ENCODE data around the gene XRCC3. TPM values are rescaled to one million over a fixed set of nuclear protein-coding genes. Genes with fewer than 3 reads are reported as not detected.

Gene XRCC3
- total and polyA plus RNA-seq, 9 donors = 6.9 to 14.2 (median 10.6) TPM

GRCh38 chr14:103738701-103739451 is 23.6 kb upstream of the XRCC3 start:
- Histone ChIP-seq H3K27ac (ENCODE audit: low read length) (no peak overlapping the region), H3K36me3 (ENCODE audit: control insufficient read depth, insufficient read depth, low read length) (peaks cover 32% of the 10 kb centered on the region), H3K9me3 (replicated peaks; ENCODE audit: control insufficient read depth, low read depth, low read length) (no peaks in the 10 kb centered on the region), H3K27me3 (ENCODE audit: control insufficient read depth, insufficient read depth, low read length) (no peaks in the 10 kb centered on the region), H3K4me3 (ENCODE audit: low read length) (no peak overlapping the region), H3K4me1 (ENCODE audit: control insufficient read depth, insufficient read depth, low read length) (peaks cover 26% of the 10 kb centered on the region)
- WGBS (ENCODE audit: insufficient coverage) = 86% methylated on average over 33 of the region's 34 CpGs
- DNase-seq = no peak

GRCh38 chr14:103738166-103738565 is 22.9 kb upstream of the XRCC3 start:
- Histone ChIP-seq H3K4me3 (ENCODE audit: low read length) (no peak overlapping the region), H3K4me1 (ENCODE audit: control insufficient read depth, insufficient read depth, low read length) (peaks cover 26% of the 10 kb centered on the region), H3K27me3 (ENCODE audit: control insufficient read depth, insufficient read depth, low read length) (no peaks in the 10 kb centered on the region), H3K36me3 (ENCODE audit: control insufficient read depth, insufficient read depth, low read length) (peaks cover 39% of the 10 kb centered on the region), H3K27ac (ENCODE audit: low read length) (no peak overlapping the region), H3K9me3 (replicated peaks; ENCODE audit: control insufficient read depth, low read depth, low read length) (no peaks in the 10 kb centered on the region)
- no peak for DNase-seq
- 72% methylated on average over 8 of the region's 10 CpGs for WGBS (ENCODE audit: insufficient coverage)

- no peaks in the 10 kb centered on the region for H3K27me3 ChIP-seq (ENCODE audit: control insufficient read depth, insufficient read depth, low read length)
- H3K36me3 ChIP-seq (ENCODE audit: control insufficient read depth, insufficient read depth, low read length) = peaks cover 45% of the 10 kb centered on the region
- H3K4me3 ChIP-seq (ENCODE audit: low read length) = no peak overlapping the region
- H3K9me3 ChIP-seq (replicated peaks; ENCODE audit: control insufficient read depth, low read depth, low read length) = no peaks in the 10 kb centered on the region
- H3K27ac ChIP-seq (ENCODE audit: low read length) = no peak overlapping the region
- no peak for DNase-seq
- 91% methylated on average over 16 of the region's 16 CpGs for WGBS (ENCODE audit: insufficient coverage)
- peaks cover 26% of the 10 kb centered on the region for H3K4me1 ChIP-seq (ENCODE audit: control insufficient read depth, insufficient read depth, low read length)
Measured at GRCh38 chr14:103737432-103738045, 22.3 kb upstream of the XRCC3 start.

GRCh38 chr14:103736546-103737431 is 21.5 kb upstream of the XRCC3 start:
- Histone ChIP-seq H3K36me3 (ENCODE audit: control insufficient read depth, insufficient read depth, low read length) (peaks cover 49% of the 10 kb centered on the region), H3K27ac (ENCODE audit: low read length) (no peak overlapping the region)

GRCh38 chr14:103735815-103736545 is 20.7 kb upstream of the XRCC3 start:
- 74% methylated on average over 18 of the region's 22 CpGs for WGBS (ENCODE audit: insufficient coverage)
- Histone ChIP-seq H3K9me3 (replicated peaks; ENCODE audit: control insufficient read depth, low read depth, low read length) (no peaks in the 10 kb centered on the region), H3K4me3 (ENCODE audit: low read length) (no peak overlapping the region), H3K36me3 (ENCODE audit: control insufficient read depth, insufficient read depth, low read length) (peaks cover 52% of the 10 kb centered on the region), H3K27ac (ENCODE audit: low read length) (no peak overlapping the region), H3K27me3 (ENCODE audit: control insufficient read depth, insufficient read depth, low read length) (no peaks in the 10 kb centered on the region), H3K4me1 (ENCODE audit: control insufficient read depth, insufficient read depth, low read length) (peaks cover 23% of the 10 kb centered on the region)
- DNase-seq = no peak

More at GRCh38 chr14:103736546-103737431, 21.5 kb upstream of the XRCC3 start:
- 85% methylated on average over 5 of the region's 10 CpGs for WGBS (ENCODE audit: insufficient coverage)
- DNase-seq = peak; percentile 0
- Histone ChIP-seq H3K4me3 (ENCODE audit: low read length) (no peak overlapping the region), H3K4me1 (ENCODE audit: control insufficient read depth, insufficient read depth, low read length) (peaks cover 26% of the 10 kb centered on the region), H3K9me3 (replicated peaks; ENCODE audit: control insufficient read depth, low read depth, low read length) (no peaks in the 10 kb centered on the region), H3K27me3 (ENCODE audit: control insufficient read depth, insufficient read depth, low read length) (no peaks in the 10 kb centered on the region)

- peaks cover 50% of the 10 kb centered on the region for H3K36me3 ChIP-seq (ENCODE audit: control insufficient read depth, insufficient read depth, low read length)
- no peak overlapping the region for H3K4me3 ChIP-seq (ENCODE audit: low read length)
- no peaks in the 10 kb centered on the region for H3K9me3 ChIP-seq (replicated peaks; ENCODE audit: control insufficient read depth, low read depth, low read length)
- peaks cover 23% of the 10 kb centered on the region for H3K4me1 ChIP-seq (ENCODE audit: control insufficient read depth, insufficient read depth, low read length)
- no peak for DNase-seq
- 62% methylated on average over 6 of the region's 7 CpGs for WGBS (ENCODE audit: insufficient coverage)
- H3K27me3 ChIP-seq (ENCODE audit: control insufficient read depth, insufficient read depth, low read length) = no peaks in the 10 kb centered on the region
- H3K27ac ChIP-seq (ENCODE audit: low read length) = no peak overlapping the region
Measured at GRCh38 chr14:103735439-103735814, 20.2 kb upstream of the XRCC3 start.

- Histone ChIP-seq H3K4me1 (ENCODE audit: control insufficient read depth, insufficient read depth, low read length) (peaks cover 23% of the 10 kb centered on the region), H3K9me3 (replicated peaks; ENCODE audit: control insufficient read depth, low read depth, low read length) (no peaks in the 10 kb centered on the region), H3K27me3 (ENCODE audit: control insufficient read depth, insufficient read depth, low read length) (no peaks in the 10 kb centered on the region), H3K36me3 (ENCODE audit: control insufficient read depth, insufficient read depth, low read length) (peaks cover 52% of the 10 kb centered on the region), H3K4me3 (ENCODE audit: low read length) (no peak overlapping the region), H3K27ac (ENCODE audit: low read length) (peak overlapping the region; percentile 7)
- no peak for DNase-seq
- 71% methylated on average over 12 of the region's 12 CpGs for WGBS (ENCODE audit: insufficient coverage)
Measured at GRCh38 chr14:103735022-103735421, 19.8 kb upstream of the XRCC3 start.

GRCh38 chr14:103734081-103734888 is 19.0 kb upstream of the XRCC3 start:
- WGBS (ENCODE audit: insufficient coverage) = 83% methylated on average over 21 of the region's 23 CpGs
- DNase-seq = no peak
- Histone ChIP-seq H3K27ac (ENCODE audit: low read length) (no peak overlapping the region), H3K27me3 (ENCODE audit: control insufficient read depth, insufficient read depth, low read length) (no peaks in the 10 kb centered on the region), H3K36me3 (ENCODE audit: control insufficient read depth, insufficient read depth, low read length) (peaks cover 55% of the 10 kb centered on the region), H3K4me1 (ENCODE audit: control insufficient read depth, insufficient read depth, low read length) (peaks cover 19% of the 10 kb centered on the region), H3K9me3 (replicated peaks; ENCODE audit: control insufficient read depth, low read depth, low read length) (no peaks in the 10 kb centered on the region), H3K4me3 (ENCODE audit: low read length) (no peak overlapping the region)

GRCh38 chr14:103733651-103734050 is 18.4 kb upstream of the XRCC3 start:
- no peak for DNase-seq
- Histone ChIP-seq H3K27me3 (ENCODE audit: control insufficient read depth, insufficient read depth, low read length) (no peaks in the 10 kb centered on the region), H3K36me3 (ENCODE audit: control insufficient read depth, insufficient read depth, low read length) (peaks cover 59% of the 10 kb centered on the region), H3K27ac (ENCODE audit: low read length) (no peak overlapping the region), H3K4me1 (ENCODE audit: control insufficient read depth, insufficient read depth, low read length) (peaks cover 17% of the 10 kb centered on the region), H3K4me3 (ENCODE audit: low read length) (no peak overlapping the region), H3K9me3 (replicated peaks; ENCODE audit: control insufficient read depth, low read depth, low read length) (no peaks in the 10 kb centered on the region)
- 92% methylated on average over 11 of the region's 14 CpGs for WGBS (ENCODE audit: insufficient coverage)

Measured in muscle of leg (tissue), 11 donors.